ENCODE results near the gene TRIM41.

The TRIM41 gene

DNA sequence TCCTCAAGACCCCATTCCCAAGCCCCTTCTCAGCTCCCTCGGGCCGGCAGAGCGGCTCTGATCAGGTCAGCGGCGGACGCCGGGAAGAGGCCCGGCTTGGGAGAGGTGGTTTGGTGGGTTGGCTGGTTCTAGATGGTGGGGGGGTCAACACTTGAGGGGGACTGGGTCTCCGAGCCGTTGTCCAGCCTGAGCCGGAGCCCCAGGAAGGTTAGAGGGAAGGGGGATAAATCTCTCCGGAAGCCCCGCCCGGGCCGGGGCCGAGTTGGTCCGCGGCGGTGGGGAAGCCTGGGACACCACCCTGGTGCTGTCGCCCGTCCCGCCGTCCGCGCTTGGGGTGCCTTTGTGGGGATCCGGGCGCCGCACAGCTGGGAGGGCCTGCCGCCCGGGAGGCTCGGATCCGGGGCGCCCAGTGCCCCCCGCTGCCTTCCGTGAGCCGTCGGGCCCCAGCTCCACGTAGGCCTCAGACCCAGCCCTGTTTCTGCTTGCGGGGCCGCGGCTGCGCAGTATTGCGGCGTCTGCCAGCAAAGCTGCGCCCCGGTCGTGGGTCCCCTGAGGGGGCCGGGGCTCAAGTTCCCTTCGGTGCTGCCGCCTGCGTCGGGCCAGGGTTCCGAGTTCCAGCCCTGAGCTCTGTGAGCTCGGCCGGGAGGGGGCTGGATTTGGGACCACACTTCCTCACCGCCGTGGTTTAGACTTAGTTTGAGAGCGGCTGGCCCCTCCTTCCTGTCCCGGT, 38.4 kb downstream of the TRIM41 start:
- TF ChIP-seq GATA2 (IDR thresholded peaks at IDR 0.05; ENCODE audit: low read depth, low read length): no peak
- no peak for TF ChIP-seq GATA3 (IDR thresholded peaks at IDR 0.05; ENCODE audit: low read depth, low read length)

GRCh38 chr5:181263633-181264032, 40.6 kb downstream of the TRIM41 start:
- TF ChIP-seq GATA3 (IDR thresholded peaks at IDR 0.05; ENCODE audit: low read depth, low read length) (no peak), GATA2 (IDR thresholded peaks at IDR 0.05; ENCODE audit: low read depth, low read length) (no peak)

- TF ChIP-seq GATA3 (IDR thresholded peaks at IDR 0.05; ENCODE audit: low read depth, low read length) (no peak), GATA2 (IDR thresholded peaks at IDR 0.05; ENCODE audit: low read depth, low read length) (no peak)
These were observed 42.1 kb downstream of the TRIM41 start for GRCh38 chr5:181265092-181265671.

DNA sequence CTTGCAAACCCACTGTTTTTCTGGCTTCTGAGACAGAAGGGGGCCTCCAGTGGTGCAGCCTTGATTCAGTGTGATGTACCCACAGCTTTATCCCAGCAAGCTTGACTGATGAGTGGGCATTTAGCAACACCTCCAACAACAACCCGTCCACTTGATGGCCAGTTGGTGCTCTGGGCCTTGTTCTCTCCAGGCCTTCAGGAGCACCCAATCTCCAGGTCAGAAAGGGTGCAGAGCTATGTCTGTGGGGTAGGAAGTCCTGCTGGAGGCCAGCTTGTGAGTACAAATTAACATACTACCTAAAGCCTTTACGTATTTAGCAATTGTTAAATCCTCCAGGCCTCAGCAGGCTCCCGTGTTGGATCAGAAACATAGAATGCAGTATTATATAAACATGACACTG, 48.0 kb downstream of the TRIM41 start:
- TF ChIP-seq GATA2 (IDR thresholded peaks at IDR 0.05; ENCODE audit: low read depth, low read length): no peak
- no peak for TF ChIP-seq GATA3 (IDR thresholded peaks at IDR 0.05; ENCODE audit: low read depth, low read length)

GRCh38 chr5:181280251-181280762, 57.2 kb downstream of the TRIM41 start:
- no peak for TF ChIP-seq GATA2 (IDR thresholded peaks at IDR 0.05; ENCODE audit: low read depth, low read length)

DNA sequence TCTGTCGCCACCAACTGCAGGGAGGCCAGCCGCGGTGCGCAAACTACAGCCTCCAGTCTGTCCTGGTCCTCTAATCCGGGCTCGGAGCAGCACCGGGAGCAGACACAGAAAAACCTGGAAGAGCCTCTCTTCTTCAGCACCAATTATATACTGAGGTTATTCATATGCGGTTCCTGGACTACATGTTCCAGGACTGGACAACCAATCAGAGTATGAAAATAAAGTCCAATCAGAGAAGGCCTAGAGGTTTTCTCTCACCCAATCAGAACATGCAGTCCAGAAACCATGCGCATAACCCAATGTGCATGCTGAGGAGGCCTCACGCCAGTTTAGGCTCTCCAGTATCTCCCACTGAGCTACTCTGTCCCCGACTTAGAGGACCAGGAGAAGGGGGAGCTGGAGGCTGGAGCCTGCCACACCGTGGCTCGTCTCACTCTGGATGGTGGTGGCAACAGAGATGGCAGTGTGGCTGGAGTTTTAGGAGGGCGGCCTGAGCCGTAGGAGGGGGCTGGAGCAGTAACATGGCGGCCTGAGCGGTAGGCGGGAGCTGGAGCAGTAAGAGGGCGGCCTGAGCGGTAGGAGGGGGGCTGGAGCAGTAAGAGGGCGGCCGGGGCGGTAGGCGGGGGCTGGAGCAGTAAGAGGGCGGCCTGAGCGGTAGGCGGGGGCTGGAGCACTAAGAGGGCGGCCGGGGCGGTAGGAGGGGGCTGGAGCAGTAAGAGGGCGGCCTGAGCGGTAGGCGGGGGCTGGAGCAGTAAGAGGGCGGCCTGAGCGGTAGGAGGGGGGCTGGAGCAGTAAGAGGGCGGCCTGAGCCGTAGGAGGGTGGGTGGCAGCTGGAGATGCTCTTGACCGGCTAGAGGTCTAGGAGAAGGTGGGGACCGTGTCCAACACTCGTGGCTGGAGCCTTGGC, 58.2 kb downstream of the TRIM41 start:
- TF ChIP-seq GATA2 (IDR thresholded peaks at IDR 0.05; ENCODE audit: low read depth, low read length): no peak
- no peak for TF ChIP-seq GATA3 (IDR thresholded peaks at IDR 0.05; ENCODE audit: low read depth, low read length)

DNA sequence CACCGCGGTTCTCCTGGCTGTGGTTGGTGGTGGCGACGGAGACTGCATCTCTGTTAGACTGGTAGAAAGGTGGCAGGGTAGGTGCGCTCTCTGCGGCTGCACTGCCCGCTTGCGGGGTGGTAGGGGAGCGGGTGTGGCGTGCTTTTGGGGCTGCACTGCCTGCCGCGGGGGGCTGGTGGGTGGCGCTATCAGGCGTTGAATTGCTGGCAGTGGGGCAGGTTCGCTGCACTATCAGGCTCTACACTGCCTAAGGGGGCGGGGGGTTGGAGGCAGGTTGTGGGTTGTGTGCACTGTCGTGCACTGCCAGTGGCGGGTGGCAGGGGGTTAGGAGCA, 58.9 kb downstream of the TRIM41 start:
- no peak for TF ChIP-seq GATA3 (IDR thresholded peaks at IDR 0.05; ENCODE audit: low read depth, low read length)
- TF ChIP-seq GATA2 (IDR thresholded peaks at IDR 0.05; ENCODE audit: low read depth, low read length): no peak

- TF ChIP-seq GATA2 (IDR thresholded peaks at IDR 0.05; ENCODE audit: low read depth, low read length) (no peak), GATA3 (IDR thresholded peaks at IDR 0.05; ENCODE audit: low read depth, low read length) (no peak)
These were observed 59.8 kb downstream of the TRIM41 start for GRCh38 chr5:181282874-181283273.

- TF ChIP-seq GATA2 (IDR thresholded peaks at IDR 0.05; ENCODE audit: low read depth, low read length) (no peak), GATA3 (IDR thresholded peaks at IDR 0.05; ENCODE audit: low read depth, low read length) (no peak)
These were observed 60.3 kb downstream of the TRIM41 start for GRCh38 chr5:181283347-181283746.

Data from SH-SY5Y (cell line).